SK-N-SH treated with all-trans-retinoic acid at 6 μM for 48 hours (cell line): ENCODE data around the gene ARMH1.

Experiments
- BACH2 ChIP-seq: fragments of 250-450 bp; sonication (Bioruptor Pico); IDR thresholded peaks from 2 replicates; pipeline ENCODE4 v1.9.0; 2021; ENCODE audit warnings: mild to moderate bottlenecking, borderline replicate concordance
- PATZ1 ChIP-seq: fragments of 250-450 bp; sonication (Bioruptor Pico); IDR thresholded peaks from 2 replicates; pipeline ENCODE4 v1.8.0; 2020; ENCODE audit warnings: mild to moderate bottlenecking, moderate library complexity, borderline replicate concordance
- ZC3H10 ChIP-seq: fragments of 250-450 bp; sonication (Bioruptor Pico); IDR thresholded peaks from 2 replicates; pipeline ENCODE4 v1.5.1; 2021; ENCODE audit warnings: mild to moderate bottlenecking, moderate library complexity

DNA sequence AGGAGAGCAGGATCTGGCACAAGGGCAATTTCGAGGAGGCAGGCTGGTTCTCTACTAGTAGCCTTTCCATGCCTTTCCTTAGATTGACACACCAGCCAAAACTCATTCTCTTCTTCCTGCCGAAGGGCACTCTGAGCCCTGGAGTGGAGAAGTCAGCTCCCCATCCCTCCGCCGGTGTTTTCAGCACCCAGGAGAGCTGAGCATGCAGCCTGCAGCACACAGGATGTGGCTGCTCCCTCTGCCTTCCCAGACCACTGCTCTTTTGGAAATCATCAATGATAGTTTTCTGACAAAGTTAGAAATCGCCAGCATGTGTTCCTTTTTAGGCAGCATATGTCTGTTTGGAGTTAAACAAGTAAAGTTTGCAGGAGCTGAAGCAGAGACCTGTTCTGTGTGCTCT, 44.8 kb downstream of the ARMH1 start:
- no peak for TF ChIP-seq PATZ1
- TF ChIP-seq ZC3H10 (CRISPR knock-in tag), result no peak
- no peak for TF ChIP-seq BACH2 (CRISPR knock-in tag)
